Stimulated activated CD4-positive, alpha-beta T cell treated with anti-CD3 and anti-CD28 coated beads, Interleukin-15, amount 100 ng/mL, for 48 hours (primary cell): ENCODE measurements around the gene CRTC3.
"Not testable (repeated sequence)": the region's sequence is repeated elsewhere in the genome, so short reads cannot be mapped to it uniquely, and the experiment has no call there.

Experiments
- DNase-seq, 2 donors: peaks; one replicate each; pipeline ENCODE4 v3.0.0-alpha.2; 2020; ENCODE audit warnings: low read depth in 2 of 2

The CRTC3 gene

DNA sequence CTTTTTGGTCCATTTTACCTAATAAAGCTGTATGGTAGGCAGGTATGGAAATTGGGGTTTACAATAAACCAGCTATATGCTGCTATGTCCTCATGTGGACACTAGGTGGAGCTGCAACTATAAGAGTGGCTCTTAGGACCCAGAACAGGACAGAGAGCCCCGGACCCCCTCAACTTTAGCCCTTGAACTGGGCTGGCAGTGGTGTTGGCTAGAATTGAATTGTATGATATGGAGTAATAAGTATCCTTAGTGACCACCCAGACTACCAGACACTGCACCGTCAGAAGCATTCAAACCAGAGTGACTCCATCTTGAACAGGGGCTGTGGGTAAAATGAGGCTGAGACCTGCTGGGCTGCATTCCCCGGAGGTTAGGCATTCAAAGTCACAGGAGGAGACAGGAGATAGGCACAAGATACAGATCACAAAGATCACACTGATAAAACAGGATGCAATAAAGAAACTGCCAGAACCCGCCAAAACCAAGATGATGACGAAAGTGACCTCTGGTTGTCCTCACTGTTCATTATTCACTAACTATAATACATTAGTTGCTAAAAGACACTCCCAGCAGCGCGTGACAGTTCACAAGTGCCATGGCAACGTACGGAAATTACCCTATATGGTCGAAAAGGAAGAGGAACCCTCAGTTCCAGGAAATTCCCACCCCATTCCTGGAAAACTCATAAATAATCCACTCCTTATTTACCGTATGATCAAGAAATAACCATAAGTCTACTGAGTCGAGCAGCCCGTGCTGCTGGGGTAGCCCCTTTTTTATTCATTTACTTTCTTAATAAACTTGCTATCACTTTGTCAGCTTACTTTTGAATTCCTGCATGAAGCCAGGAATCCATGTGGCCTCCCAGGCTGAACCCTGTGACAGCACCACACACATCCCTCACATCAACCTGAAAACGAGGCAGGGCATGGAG lies 118.7 kb downstream of the CRTC3 start:
- peak; percentile 46 to 54 for DNase-seq

- DNase-seq, result no peak
Measured at GRCh38 chr15:90650117-90650955, 120.6 kb downstream of the CRTC3 start.

- DNase-seq, result no peak
Measured at GRCh38 chr15:90650956-90651689, 121.4 kb downstream of the CRTC3 start.

- DNase-seq, result no peak
Measured at GRCh38 chr15:90654233-90655136, 124.8 kb downstream of the CRTC3 start.

DNA sequence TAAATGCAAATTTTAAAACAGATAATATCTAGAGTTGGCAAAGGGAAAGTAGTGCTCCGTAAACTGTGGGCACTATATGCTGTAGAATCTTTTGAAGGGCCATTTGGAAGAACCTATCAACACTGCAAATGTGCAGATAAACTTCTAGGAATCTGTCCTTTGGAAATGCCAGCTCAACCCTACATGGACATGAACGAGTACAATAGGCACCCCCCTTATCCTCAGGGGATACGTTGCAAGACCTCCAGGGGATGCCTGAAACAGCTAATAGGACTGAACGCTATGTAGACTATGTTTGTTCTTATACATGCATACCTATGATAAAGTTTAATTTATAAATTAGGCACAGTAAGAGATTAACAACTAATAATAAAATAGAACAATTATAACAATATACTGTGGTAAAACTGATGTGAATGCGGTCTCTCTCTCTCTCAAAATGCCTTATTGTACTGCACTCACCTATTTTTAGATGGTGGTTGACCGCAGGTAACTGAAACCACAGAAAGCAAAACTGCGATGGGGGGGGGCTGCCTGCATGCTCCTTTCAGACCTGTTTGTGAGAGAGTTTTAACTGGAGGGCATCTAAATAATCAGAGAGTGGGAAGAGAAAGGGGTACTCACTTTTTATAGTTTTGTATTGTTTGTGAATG lies 127.9 kb downstream of the CRTC3 start:
- peak in 1 of 2 donors; percentile 44 for DNase-seq

GRCh38 chr15:90659481-90659880 lies 129.8 kb downstream of the CRTC3 start:
- DNase-seq, result no peak

GRCh38 chr15:90660195-90660998 lies 130.7 kb downstream of the CRTC3 start:
- DNase-seq, result peak; percentile 67 to 73

GRCh38 chr15:90660999-90661330 lies 131.2 kb downstream of the CRTC3 start:
- DNase-seq, result not testable (repeated sequence)

DNA sequence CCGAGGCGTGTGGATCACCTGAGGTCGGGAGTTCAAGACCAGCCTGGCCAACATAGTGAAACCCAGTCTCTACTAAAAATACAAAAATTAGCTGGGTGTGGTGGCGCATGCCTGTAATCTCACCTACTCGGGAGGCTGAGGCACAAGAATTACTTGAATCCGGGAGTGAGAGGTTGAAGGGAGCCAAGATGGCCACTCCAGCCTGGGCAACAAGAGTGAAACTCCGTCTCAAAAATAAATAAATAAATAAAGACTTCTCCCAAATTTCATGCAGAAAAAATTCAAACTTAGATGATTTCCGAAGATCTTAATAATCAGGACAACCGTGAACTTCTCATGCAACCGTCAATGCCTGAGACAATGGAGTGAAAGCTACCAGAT lies 134.3 kb downstream of the CRTC3 start:
- DNase-seq, result not testable (repeated sequence)

DNA sequence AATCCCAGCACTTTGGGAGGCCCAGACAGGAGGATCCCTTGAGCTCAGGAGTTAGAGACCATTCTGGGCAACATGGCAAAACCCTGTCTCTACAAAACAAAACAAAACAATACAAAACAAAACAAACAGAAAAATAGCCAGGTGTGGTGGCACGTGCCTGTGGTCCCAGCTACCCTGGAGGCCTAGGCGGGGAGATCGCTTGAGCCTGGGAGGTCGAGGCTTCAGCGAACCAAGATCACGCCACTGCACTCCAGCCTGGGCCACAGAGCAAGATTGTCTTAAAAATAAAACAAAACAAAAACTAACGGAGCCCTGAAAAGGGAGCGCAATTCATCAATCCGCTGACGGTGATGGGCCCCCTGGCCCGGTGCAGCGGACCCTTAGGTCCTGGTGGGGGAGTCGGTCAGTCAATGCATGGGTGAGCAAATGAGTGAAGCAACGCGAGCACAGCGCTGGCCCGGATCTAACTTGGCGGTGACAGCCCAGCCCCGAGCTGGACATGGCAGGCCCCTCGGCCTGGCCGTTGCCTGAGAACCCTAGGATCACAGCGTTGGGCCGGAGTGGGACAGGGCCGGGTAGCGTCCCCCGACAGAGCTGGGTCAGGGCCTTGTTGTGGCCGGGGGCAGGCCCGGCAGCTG lies 135.0 kb downstream of the CRTC3 start:
- DNase-seq, result no peak

- peak in 1 of 2 donors; percentile 37 for DNase-seq
Measured at GRCh38 chr15:90665288-90666134, 135.8 kb downstream of the CRTC3 start.

DNA sequence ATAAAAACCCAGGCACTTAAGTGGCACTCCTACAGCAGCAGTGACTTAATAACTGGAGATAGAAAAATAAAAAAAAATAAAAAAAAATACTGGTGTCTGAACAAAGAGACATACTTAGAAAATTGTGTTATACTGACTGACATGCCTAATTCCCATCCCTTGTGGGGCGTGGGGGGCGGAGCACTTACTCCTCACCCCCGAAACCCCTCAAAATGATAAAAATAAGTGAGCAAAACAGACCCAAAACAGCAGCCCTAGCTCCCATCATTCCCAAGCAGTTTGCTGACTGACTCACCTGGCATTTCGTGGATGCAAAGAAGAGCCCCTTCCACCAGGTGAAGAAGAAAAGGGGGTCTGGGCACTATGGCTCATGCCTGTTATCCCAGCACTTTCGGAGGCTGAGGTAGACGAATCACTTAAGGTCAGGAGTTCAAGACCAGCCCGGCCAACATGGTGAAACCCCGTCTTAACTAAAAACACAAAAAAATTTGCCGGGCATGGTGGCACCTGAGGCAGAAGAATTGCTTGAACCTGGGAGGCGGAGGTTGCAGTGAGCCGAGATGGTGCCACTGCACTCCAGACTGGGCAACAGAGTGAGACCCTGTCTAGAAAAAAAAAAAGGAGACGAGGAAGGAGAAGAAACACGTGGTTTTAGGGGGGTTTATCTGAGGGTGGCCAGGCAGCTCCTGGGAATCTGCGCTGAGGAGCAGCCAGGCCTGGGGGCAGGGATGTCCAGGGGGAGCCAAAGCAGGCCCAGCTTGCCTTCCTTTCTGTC lies 136.6 kb downstream of the CRTC3 start:
- no peak for DNase-seq

DNA sequence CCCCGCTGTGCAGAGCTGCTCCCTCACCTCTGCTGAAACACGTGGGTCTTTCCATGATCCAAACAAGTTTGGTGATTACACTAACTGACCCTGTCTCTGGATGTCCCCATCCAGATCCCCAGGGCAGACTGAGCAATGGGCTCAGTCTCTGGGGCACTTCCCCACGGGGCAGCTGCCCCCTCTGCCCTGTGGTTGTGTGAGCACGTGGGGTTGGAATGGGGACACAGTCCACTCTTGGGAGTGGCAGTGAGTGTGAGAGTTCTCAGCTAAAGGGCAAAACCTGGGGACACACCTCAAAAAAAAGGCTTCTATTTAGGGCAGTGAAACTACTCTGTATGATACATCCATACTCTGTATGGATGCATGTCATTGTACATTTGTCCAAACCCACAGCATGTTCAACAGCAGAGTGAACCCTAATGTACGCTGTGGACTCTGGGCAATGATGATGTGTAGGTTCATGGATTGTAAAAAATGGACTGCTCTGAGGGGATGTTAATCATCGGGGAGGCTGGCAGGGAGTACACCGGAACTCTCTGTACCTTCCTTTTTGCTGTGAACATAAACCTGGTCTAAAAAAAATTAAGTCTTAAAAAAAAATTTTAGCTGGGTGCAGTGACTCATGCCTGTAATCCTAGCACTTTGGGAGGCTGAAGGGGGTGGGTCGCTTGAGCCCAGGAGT lies 137.5 kb downstream of the CRTC3 start:
- DNase-seq, result no peak

DNA sequence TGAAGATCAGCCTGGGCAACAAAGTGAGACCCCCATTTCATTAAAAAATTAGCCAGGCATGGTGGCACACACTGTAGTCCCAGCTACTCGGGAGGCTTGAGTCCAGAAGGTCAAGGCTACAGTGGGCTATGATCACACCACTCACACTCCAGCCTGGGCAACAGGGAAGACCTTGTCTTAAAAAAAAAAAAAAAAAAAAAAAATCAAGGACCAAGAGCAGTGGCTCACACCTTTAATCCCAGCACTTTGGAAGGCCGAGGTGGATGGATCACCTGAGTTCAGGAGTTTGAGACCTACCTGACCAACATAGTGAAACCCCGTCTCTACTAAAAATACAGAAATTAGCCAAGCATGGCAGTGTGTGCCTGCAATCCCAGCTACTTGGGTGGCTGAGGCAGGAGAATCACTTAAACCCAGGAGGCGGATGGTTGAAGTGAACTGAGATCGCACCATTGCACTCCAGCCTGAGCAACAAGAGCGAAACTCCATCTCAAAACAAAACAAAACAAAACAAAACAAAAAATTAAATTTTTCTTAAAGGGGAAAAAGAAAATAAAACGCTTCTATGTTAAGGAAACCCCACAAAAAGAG lies 138.1 kb downstream of the CRTC3 start:
- not testable (repeated sequence) for DNase-seq

DNA sequence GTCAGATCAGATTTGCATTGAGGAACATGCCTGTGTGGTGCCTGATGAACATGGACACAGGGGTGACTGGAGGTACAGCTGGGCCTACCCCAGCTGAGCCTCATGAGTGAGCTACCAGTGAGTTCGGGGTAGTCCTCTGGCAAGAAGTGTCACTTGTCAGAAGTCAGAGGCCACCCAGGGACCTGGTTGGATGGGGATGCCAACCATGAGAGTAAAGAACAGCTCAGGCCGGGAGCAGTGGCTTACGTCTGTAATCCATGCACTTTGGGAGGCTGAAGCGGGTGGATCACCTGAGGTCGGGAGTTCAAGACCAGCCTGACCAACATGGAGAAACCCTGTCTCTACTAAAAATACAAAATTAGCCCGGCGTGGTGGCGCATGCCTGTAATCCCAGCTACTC lies 140.9 kb downstream of the CRTC3 start:
- DNase-seq, result not testable (repeated sequence)

DNA sequence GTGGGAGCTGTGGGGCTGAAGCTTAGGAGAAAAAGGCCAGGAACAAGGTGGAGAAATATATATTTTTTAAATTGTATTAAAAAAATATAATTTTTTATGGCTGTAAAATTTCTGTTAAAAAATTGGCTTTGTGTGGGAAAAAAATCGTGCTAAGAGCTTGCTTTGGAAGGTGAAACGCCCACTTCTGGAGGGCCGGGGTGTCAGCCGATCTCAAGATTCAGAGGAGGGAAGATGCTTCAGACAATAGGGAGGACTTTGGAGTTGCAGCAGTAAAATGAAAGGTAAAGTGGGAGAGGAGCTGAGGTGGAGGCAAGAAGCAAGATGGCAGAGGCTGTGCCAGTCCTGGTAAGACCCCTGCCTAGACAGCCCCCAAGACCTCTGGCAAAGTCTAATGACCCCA lies 141.5 kb downstream of the CRTC3 start:
- no peak for DNase-seq
